ENCODE measurements around the gene ENOX2. TPM values are rescaled to one million over a fixed set of nuclear protein-coding genes. Genes with fewer than 3 reads are reported as not detected.

Gene ENOX2
- total and polyA plus RNA-seq, 2 of the 13 experiments (the other 11 are each of a cell fraction or from before 2014, with no cell fraction given): 5.9 to 8.5 TPM

DNA sequence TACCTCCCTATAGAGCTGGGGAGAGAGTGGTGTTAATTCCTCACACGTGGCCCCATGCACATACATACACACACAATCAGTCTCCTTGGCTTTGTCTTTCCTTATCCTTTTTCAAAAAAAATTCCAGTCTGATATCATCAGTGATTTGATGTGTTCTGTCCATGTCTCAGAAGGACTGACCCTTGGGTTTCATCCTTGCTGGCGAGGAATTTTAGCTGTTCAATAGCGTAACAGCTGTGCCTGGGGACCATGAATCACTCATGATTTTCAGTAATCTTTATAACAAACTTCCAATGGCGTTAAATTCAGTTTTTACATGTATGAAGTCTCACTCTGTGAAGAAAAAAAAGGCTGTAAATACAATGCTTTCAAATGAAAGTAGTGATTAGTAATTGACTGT, 296.6 kb downstream of the ENOX2 start:
- Histone ChIP-seq H3K27ac (ENCODE audit: extremely low read length, insufficient read depth, low read length) (no peak overlapping the region), H2AFZ (ENCODE audit: low read length) (no peak overlapping the region), H3K36me3 (replicated peaks in 1 of 2; ENCODE audit: control insufficient read depth in 1 of 2, insufficient read depth in 2 of 2, low read length in 2 of 2) (no peaks in the 10 kb centered on the region), H4K20me1 (ENCODE audit: insufficient read depth, low read length) (no peaks in the 10 kb centered on the region), H3K9ac (ENCODE audit: insufficient read depth, low read depth, low read length) (no peak overlapping the region), H3K4me3 (replicated peaks in 1 of 3; ENCODE audit: insufficient read depth in 1 of 3, low read depth in 2 of 3, low read length in 3 of 3) (no peak overlapping the region), H3K79me2 (ENCODE audit: insufficient read depth, low read length) (no peaks in the 10 kb centered on the region), H3K4me1 (ENCODE audit: insufficient read depth, low read length) (no peaks in the 10 kb centered on the region), H3K9me3 (ENCODE audit: low read length) (no peaks in the 10 kb centered on the region), H3K4me2 (ENCODE audit: low read depth, low read length) (no peak overlapping the region), H3K27me3 (ENCODE audit: control insufficient read depth in 1 of 2, insufficient read depth in 2 of 2, low read length in 2 of 2) (no peaks in the 10 kb centered on the region)
- FAIRE-seq (no peak), DNase-seq (ENCODE audit: low spot score) (no peak), ATAC-seq (no peak)
- TF ChIP-seq CREB1 (IDR thresholded peaks at IDR 0.05) (no peak), CREB1 (CRISPR knock-in tag; IDR thresholded peaks at IDR 0.05) (no peak), ZNF660 (CRISPR knock-in tag; IDR thresholded peaks at IDR 0.05; ENCODE audit: borderline replicate concordance, low read depth) (no peak), HOXA3 (CRISPR knock-in tag; IDR thresholded peaks at IDR 0.05) (no peak), AGO2 (optimal IDR thresholded peaks at IDR 0.05; ENCODE audit: low read depth, low read length) (no peak), ZNF335 (CRISPR knock-in tag; IDR thresholded peaks at IDR 0.05) (no peak), ZNF737 (CRISPR knock-in tag; IDR thresholded peaks at IDR 0.05; ENCODE audit: borderline replicate concordance) (no peak), HNF4A (CRISPR knock-in tag; IDR thresholded peaks at IDR 0.05) (no peak), TCF12 (IDR thresholded peaks at IDR 0.05) (no peak), TCF12 (CRISPR knock-in tag; IDR thresholded peaks at IDR 0.05) (no peak)
- 15% methylated on average over 4 of the region's 4 CpGs for WGBS (ENCODE audit: low lambda C conversion rate)
- no TSS peak for BruUV-seq (replicated peaks)
- POLR2A ChIA-PET: no interaction called here
- intact Hi-C loops (cut with micrococcal nuclease; ENCODE audit: unreplicated experiment) (no loop called here), in situ Hi-C loops (cut with HindIII; ENCODE audit: extremely low pct_ligation_motif_present, low pct_unique_long_range_greater_than_20kb) (no loop called here)
- CTCF ChIA-PET (ENCODE audit: low intra/inter-chr PET ratio, low total read pairs): no interaction called here

- no peak overlapping the region for H3K9ac ChIP-seq (ENCODE audit: insufficient read depth, low read depth, low read length)
- CTCF ChIA-PET (ENCODE audit: low intra/inter-chr PET ratio, low total read pairs): no interaction called here
These were observed 298.1 kb downstream of the ENOX2 start for GRCh38 chrX:130604882-130605281.

More at GRCh38 chrX:130604882-130605281, 298.1 kb downstream of the ENOX2 start:
- no TSS peak for BruUV-seq (replicated peaks)
- DNase-seq (ENCODE audit: low spot score) (no peak), FAIRE-seq (no peak), ATAC-seq (no peak)
- Histone ChIP-seq H3K27me3 (ENCODE audit: control insufficient read depth in 1 of 2, insufficient read depth in 2 of 2, low read length in 2 of 2) (no peaks in the 10 kb centered on the region), H3K4me2 (ENCODE audit: low read depth, low read length) (no peak overlapping the region), H3K4me1 (ENCODE audit: insufficient read depth, low read length) (no peaks in the 10 kb centered on the region), H3K4me3 (replicated peaks in 1 of 3; ENCODE audit: insufficient read depth in 1 of 3, low read depth in 2 of 3, low read length in 3 of 3) (no peak overlapping the region), H3K27ac (ENCODE audit: extremely low read length, insufficient read depth, low read length) (no peak overlapping the region), H3K9me3 (ENCODE audit: low read length) (no peaks in the 10 kb centered on the region), H2AFZ (ENCODE audit: low read length) (no peak overlapping the region), H3K36me3 (replicated peaks in 1 of 2; ENCODE audit: control insufficient read depth in 1 of 2, insufficient read depth in 2 of 2, low read length in 2 of 2) (no peaks in the 10 kb centered on the region), H3K79me2 (ENCODE audit: insufficient read depth, low read length) (no peaks in the 10 kb centered on the region), H4K20me1 (ENCODE audit: insufficient read depth, low read length) (no peaks in the 10 kb centered on the region)
- in situ Hi-C loops (cut with HindIII; ENCODE audit: extremely low pct_ligation_motif_present, low pct_unique_long_range_greater_than_20kb): no loop called here
- intact Hi-C loops (cut with micrococcal nuclease; ENCODE audit: unreplicated experiment): no loop called here
- 31% methylated on average over 3 of the region's 3 CpGs for WGBS (ENCODE audit: low lambda C conversion rate)
- POLR2A ChIA-PET: no interaction called here
- TF ChIP-seq HBP1 (CRISPR knock-in tag; IDR thresholded peaks at IDR 0.05; ENCODE audit: low read depth) (no peak), CHD4 (IDR thresholded peaks at IDR 0.05; ENCODE audit: borderline replicate concordance, low read length) (no peak), NBN (conservative IDR thresholded peaks at IDR 0.05) (no peak), REST (IDR thresholded peaks at IDR 0.05; ENCODE audit: borderline replicate concordance in 1 of 2, low read depth in 1 of 2, low read length in 2 of 2) (no peak), ZNF558 (CRISPR knock-in tag; IDR thresholded peaks at IDR 0.05; ENCODE audit: borderline replicate concordance) (no peak), MEIS1 (CRISPR knock-in tag; IDR thresholded peaks at IDR 0.05; ENCODE audit: borderline replicate concordance) (no peak)

Measured in HepG2 (cell line).